HUES48 (cell line): ENCODE results near the gene ZNF385A.

Experiments used
- H3K27ac ChIP-seq: one replicate; pipeline ENCODE4 v1.7.0; 2013; ENCODE audit warnings: low read depth, low read length, inconsistent platforms
- H3K27me3 ChIP-seq: 2 replicates; pipeline ENCODE4 v1.6.1; 2013; ENCODE audit warnings: mild to moderate bottlenecking, low read length; ENCODE audit not compliant: control insufficient read depth, insufficient read depth
- H3K36me3 ChIP-seq: 2 replicates; pipeline ENCODE4 v1.6.1; 2013; ENCODE audit warnings: low read length; ENCODE audit not compliant: control insufficient read depth, insufficient read depth
- H3K4me1 ChIP-seq: 2 replicates; pipeline ENCODE4 v1.6.1; 2013; ENCODE audit warnings: mild to moderate bottlenecking, low read length; ENCODE audit not compliant: control insufficient read depth, insufficient read depth
- H3K4me3 ChIP-seq: 2 replicates; pipeline ENCODE4 v1.5.1; 2013; ENCODE audit warnings: mild to moderate bottlenecking, low read depth, low read length
- H3K9ac ChIP-seq: 2 replicates; pipeline ENCODE4 v1.6.1; 2013; ENCODE audit warnings: mild to moderate bottlenecking, low read depth, low read length, moderate library complexity
- H3K9me3 ChIP-seq: 2 replicates; pipeline ENCODE4 v1.6.1; 2013; ENCODE audit warnings: low read length; ENCODE audit not compliant: control insufficient read depth, insufficient read depth

Gene ZNF385A

DNA sequence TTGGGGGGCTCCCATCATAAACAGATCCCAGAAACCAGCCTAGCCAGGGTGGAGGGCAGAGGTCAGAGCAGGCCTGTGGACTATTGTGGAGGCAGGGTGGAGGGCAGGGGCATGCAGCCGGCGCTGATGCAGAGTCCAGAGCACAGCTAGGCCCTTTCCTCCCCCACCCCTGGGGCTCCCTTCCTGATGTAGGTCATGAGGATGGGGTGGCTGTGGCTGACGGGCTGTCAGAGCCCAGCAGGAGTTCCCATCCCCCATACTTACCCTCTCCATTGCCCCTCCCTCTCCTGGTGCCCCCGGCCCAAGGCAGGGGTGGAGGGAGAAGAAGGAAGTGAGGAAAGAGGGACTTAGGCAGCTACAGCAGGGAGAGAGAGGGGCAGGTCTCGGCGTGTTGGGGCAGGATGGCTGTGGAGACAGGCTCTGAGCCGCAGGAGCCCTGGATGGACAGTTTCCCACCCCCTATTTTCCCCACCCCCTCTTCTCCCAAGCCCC is 5.7 kb upstream of the ZNF385A start:
- no peaks in the 10 kb centered on the region for H3K36me3 ChIP-seq
- no peaks in the 10 kb centered on the region for H3K9me3 ChIP-seq
- H3K4me1 ChIP-seq: peaks cover 57% of the 10 kb centered on the region
- H3K27me3 ChIP-seq: peaks cover 6% of the 10 kb centered on the region; the same call in 1 of the 2 replicates
- H3K4me3 ChIP-seq: peak overlapping the region; percentile 84
- H3K27ac ChIP-seq: no peak overlapping the region
- H3K9ac ChIP-seq: no peak overlapping the region

- Histone ChIP-seq H3K4me3 (peak overlapping the region; percentile 84), H3K4me1 (peaks cover 62% of the 10 kb centered on the region)
These were observed 5.2 kb upstream of the ZNF385A start for GRCh38 chr12:54389607-54390175.

DNA sequence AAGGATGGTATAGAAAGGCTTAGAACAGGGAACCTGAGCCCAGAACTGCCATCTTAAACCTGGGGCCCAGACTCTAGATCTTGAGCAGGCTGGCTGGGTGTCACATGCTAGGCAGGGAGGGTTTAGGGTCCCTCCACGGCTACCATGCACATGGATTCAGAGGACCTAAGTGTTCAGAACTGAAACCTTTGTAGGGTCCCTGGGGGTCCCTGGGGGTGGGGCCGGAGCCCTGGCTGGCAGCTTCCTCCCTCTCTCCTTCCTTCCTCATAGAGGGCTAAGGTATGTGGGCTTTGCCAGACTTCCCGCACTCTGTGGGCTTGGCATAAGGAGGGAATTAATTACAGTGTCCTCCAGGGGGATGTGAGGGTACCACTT is 4.6 kb upstream of the ZNF385A start:
- no peaks in the 10 kb centered on the region for H3K9me3 ChIP-seq
- H3K4me1 ChIP-seq: peaks cover 68% of the 10 kb centered on the region
- H3K27me3 ChIP-seq: peaks cover 6% of the 10 kb centered on the region; the same call in 1 of the 2 replicates
- H3K36me3 ChIP-seq: no peaks in the 10 kb centered on the region
- no peak overlapping the region for H3K4me3 ChIP-seq
- H3K27ac ChIP-seq: peak overlapping the region; percentile 43
- H3K9ac ChIP-seq: no peak overlapping the region

More at GRCh38 chr12:54389607-54390175, 5.2 kb upstream of the ZNF385A start:
- H3K9me3 ChIP-seq: no peaks in the 10 kb centered on the region
- H3K27ac ChIP-seq: no peak overlapping the region
- H3K27me3 ChIP-seq: peaks cover 6% of the 10 kb centered on the region; the same call in 1 of the 2 replicates
- no peak overlapping the region for H3K9ac ChIP-seq
- no peaks in the 10 kb centered on the region for H3K36me3 ChIP-seq

GRCh38 chr12:54388237-54389133 is 4.0 kb upstream of the ZNF385A start:
- Histone ChIP-seq H3K36me3 (no peaks in the 10 kb centered on the region), H3K9me3 (no peaks in the 10 kb centered on the region), H3K9ac (no peak overlapping the region), H3K4me3 (no peak overlapping the region), H3K27me3 (peaks cover 6% of the 10 kb centered on the region; the same call in 1 of the 2 replicates), H3K4me1 (peaks cover 66% of the 10 kb centered on the region), H3K27ac (peak overlapping the region; percentile 58)

GRCh38 chr12:54387114-54387467 is 2.6 kb upstream of the ZNF385A start:
- Histone ChIP-seq H3K27ac (peak overlapping the region; percentile 60), H3K4me1 (peaks cover 64% of the 10 kb centered on the region), H3K27me3 (no peaks in the 10 kb centered on the region), H3K9ac (no peak overlapping the region), H3K36me3 (0 out of 2 replicates have a peak, but pooled peaks cover 2% of the 10 kb centered on the region), H3K9me3 (no peaks in the 10 kb centered on the region), H3K4me3 (no peak overlapping the region)

- H3K9ac ChIP-seq: no peak overlapping the region
- H3K9me3 ChIP-seq: no peaks in the 10 kb centered on the region
- H3K36me3 ChIP-seq: 0 out of 2 replicates have a peak, but pooled peaks cover 2% of the 10 kb centered on the region
- no peak overlapping the region for H3K4me3 ChIP-seq
- no peaks in the 10 kb centered on the region for H3K27me3 ChIP-seq
- peaks cover 62% of the 10 kb centered on the region for H3K4me1 ChIP-seq
- H3K27ac ChIP-seq: peak overlapping the region; percentile 60
These were observed 2.0 kb upstream of the ZNF385A start for GRCh38 chr12:54386403-54387113.

- no peak overlapping the region for H3K9ac ChIP-seq
- peak overlapping the region; percentile 23; the same call in 1 of the 2 replicates for H3K4me3 ChIP-seq
- H3K27ac ChIP-seq: peak overlapping the region; percentile 9
These were observed 850 bp upstream of the ZNF385A start for GRCh38 chr12:54385251-54385914.

DNA sequence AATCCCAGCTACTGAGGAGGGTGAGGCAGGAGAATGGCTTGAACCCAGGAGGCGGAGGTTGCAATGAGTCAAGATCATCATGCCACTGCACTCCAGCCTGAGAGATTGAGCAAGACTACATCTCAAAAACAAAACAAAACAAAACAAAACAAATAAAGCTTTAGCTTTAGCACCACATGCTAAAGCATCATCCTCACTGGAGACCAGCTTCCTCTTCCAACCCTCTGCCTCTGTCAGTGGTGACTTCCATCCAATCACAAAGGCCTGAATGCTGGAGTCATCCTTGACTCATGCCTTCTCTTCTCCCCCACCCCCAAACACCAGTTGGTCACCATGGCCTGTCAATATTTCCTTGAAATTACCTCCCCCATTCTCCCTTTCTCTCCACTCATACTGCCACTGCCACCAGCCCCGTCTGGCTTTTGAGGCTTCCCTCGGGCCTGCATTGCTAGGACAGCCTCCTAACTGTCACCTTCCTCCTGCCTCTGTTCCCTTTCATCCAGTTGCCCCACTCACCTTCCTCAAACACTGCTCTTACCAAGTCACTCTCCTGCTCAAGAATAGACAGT is 1.4 kb downstream of the ZNF385A start:
- H3K4me3 ChIP-seq: no peak overlapping the region
- H3K9ac ChIP-seq: no peak overlapping the region
- 0 out of 2 replicates have a peak, but pooled peaks cover 2% of the 10 kb centered on the region for H3K36me3 ChIP-seq
- peaks cover 6% of the 10 kb centered on the region for H3K27me3 ChIP-seq
- peaks cover 47% of the 10 kb centered on the region for H3K4me1 ChIP-seq
- no peak overlapping the region for H3K27ac ChIP-seq
- H3K9me3 ChIP-seq: no peaks in the 10 kb centered on the region

More at GRCh38 chr12:54385251-54385914, 850 bp upstream of the ZNF385A start:
- Histone ChIP-seq H3K27me3 (no peaks in the 10 kb centered on the region), H3K9me3 (no peaks in the 10 kb centered on the region), H3K36me3 (0 out of 2 replicates have a peak, but pooled peaks cover 2% of the 10 kb centered on the region), H3K4me1 (peaks cover 61% of the 10 kb centered on the region)

DNA sequence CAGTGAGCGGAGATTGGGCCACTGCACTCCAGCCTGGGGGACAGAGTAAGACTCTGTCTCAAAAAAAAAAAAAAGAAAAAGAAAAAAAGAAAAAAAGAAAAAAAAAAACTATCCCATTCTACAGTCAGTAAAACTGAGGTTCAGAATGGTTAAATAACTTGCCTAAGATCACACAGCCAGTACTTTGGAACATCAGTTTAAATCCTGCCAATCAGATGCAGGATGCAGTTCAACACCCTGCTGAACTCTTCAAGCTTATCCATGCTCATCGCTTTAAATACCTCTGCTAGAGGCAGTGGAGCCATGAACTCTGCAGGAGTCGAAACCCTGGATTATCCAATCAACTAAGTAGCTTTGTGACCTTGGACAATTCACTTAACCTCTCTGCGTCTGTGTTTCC is 3.4 kb downstream of the ZNF385A start:
- Histone ChIP-seq H3K27me3 (peaks cover 12% of the 10 kb centered on the region), H3K4me3 (no peak overlapping the region), H3K36me3 (peaks cover 9% of the 10 kb centered on the region; the same call in 1 of the 2 replicates), H3K4me1 (peaks cover 27% of the 10 kb centered on the region), H3K9ac (no peak overlapping the region), H3K27ac (no peak overlapping the region), H3K9me3 (no peaks in the 10 kb centered on the region)
